ENCODE results near the gene AKAP1. TPM values are rescaled to one million over a fixed set of nuclear protein-coding genes. Genes with fewer than 3 reads are reported as not detected.

Gene AKAP1
- total RNA-seq, 1 experiment from 2014 or later, result 34.9 TPM

DNA sequence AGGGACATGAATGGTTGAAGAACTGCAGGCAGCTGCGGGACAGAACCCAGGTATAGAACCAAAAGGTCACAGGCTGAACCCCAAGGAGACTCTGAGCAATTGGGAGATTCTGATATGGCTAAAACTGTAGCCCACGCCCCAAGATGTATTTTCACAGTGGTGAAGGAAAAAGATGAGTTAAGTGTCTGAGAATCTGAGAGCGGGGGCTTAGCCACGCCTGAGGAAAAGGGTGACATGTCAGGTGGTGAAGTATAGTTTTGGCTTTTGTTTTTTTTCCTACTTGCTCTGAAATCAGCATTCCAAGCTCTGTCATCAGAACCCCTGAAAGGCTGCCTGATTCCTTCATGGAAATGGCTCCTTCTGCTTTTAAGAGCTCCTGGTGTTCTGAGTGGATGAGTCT, 73.3 kb downstream of the AKAP1 start:
- ChIA-PET CTCF (no interaction called here), POLR2A (ENCODE audit: unreplicated experiment) (interaction anchor here (0.7 kb wide), 1 partner anchor 690 kb away, joined by 4 read pairs; no protein-coding TSS in a partner anchor)
- H3K27ac ChIP-seq, result no peak overlapping the region
- BruUV-seq (replicated peaks), result no TSS peak
- H3F3A ChIP-seq (ENCODE audit: insufficient read depth, low read depth), result no peaks in the 10 kb centered on the region
- peaks cover 14% of the 10 kb centered on the region for H3K27me3 ChIP-seq (ENCODE audit: insufficient read depth, low read depth)
- H3K36me3 ChIP-seq (ENCODE audit: low read depth), result no peaks in the 10 kb centered on the region
- intact Hi-C loops (cut with micrococcal nuclease; ENCODE audit: unreplicated experiment), result no loop called here
- no peak overlapping the region for H2AFZ ChIP-seq
- no peak for TF ChIP-seq EZH2 (IDR thresholded peaks at IDR 0.05; ENCODE audit: low read depth)
- TF ChIP-seq, protein P1, sequence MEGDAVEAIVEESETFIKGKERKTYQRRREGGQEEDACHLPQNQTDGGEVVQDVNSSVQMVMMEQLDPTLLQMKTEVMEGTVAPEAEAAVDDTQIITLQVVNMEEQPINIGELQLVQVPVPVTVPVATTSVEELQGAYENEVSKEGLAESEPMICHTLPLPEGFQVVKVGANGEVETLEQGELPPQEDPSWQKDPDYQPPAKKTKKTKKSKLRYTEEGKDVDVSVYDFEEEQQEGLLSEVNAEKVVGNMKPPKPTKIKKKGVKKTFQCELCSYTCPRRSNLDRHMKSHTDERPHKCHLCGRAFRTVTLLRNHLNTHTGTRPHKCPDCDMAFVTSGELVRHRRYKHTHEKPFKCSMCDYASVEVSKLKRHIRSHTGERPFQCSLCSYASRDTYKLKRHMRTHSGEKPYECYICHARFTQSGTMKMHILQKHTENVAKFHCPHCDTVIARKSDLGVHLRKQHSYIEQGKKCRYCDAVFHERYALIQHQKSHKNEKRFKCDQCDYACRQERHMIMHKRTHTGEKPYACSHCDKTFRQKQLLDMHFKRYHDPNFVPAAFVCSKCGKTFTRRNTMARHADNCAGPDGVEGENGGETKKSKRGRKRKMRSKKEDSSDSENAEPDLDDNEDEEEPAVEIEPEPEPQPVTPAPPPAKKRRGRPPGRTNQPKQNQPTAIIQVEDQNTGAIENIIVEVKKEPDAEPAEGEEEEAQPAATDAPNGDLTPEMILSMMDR (conservative IDR thresholded peaks at IDR 0.05), result no peak
- no peak overlapping the region for H3K4me2 ChIP-seq
- H3K4me3 ChIP-seq, result no peak overlapping the region
- H3K9me2 ChIP-seq (ENCODE audit: insufficient read depth), result no peaks in the 10 kb centered on the region
- H3K9me3 ChIP-seq (ENCODE audit: insufficient read depth, low read depth), result no peaks in the 10 kb centered on the region
- no peaks in the 10 kb centered on the region for H3K4me1 ChIP-seq (replicated peaks; ENCODE audit: insufficient read depth)
- H4K20me1 ChIP-seq (ENCODE audit: insufficient read depth), result no peaks in the 10 kb centered on the region
- DNase-seq, result no peak
- no peaks in the 10 kb centered on the region for H3K79me2 ChIP-seq (ENCODE audit: low read depth)

DNA sequence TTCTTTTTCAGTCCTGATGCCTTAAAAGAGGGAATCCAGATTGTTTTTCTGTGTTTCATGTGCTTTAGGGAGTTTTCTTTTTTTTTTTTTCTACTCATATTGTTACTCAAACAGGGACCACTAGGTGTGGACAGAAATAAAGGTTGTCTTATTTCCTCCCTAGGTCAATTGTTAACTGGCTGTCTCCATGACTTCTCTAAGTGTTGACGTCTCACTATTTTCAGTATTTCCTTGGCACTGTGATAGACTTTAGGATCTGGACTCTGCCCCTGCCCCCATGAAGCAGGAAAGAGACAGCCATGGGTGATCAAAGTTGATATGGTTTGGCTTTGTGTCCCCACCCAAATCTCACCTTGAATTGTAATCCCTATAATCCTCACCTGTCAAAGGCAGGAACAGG, 73.7 kb downstream of the AKAP1 start:
- Histone ChIP-seq H3K9me3 (ENCODE audit: insufficient read depth, low read depth) (no peaks in the 10 kb centered on the region), H3K27ac (no peak overlapping the region), H4K20me1 (ENCODE audit: insufficient read depth) (no peaks in the 10 kb centered on the region), H3F3A (ENCODE audit: insufficient read depth, low read depth) (no peaks in the 10 kb centered on the region), H3K4me3 (no peak overlapping the region), H3K27me3 (ENCODE audit: insufficient read depth, low read depth) (peaks cover 9% of the 10 kb centered on the region), H3K79me2 (ENCODE audit: low read depth) (no peaks in the 10 kb centered on the region), H3K4me2 (no peak overlapping the region), H2AFZ (no peak overlapping the region), H3K36me3 (ENCODE audit: low read depth) (no peaks in the 10 kb centered on the region), H3K4me1 (replicated peaks; ENCODE audit: insufficient read depth) (no peaks in the 10 kb centered on the region), H3K9me2 (ENCODE audit: insufficient read depth) (no peaks in the 10 kb centered on the region)
- ChIA-PET POLR2A (ENCODE audit: unreplicated experiment) (interaction anchor here (0.7 kb wide), 1 partner anchor 689 kb away, joined by 4 read pairs; no protein-coding TSS in a partner anchor), CTCF (no interaction called here)
- no TSS peak for BruUV-seq (replicated peaks)
- intact Hi-C loops (cut with micrococcal nuclease; ENCODE audit: unreplicated experiment), result no loop called here
- no peak for DNase-seq
- TF ChIP-seq, protein P1 (conservative IDR thresholded peaks at IDR 0.05), result no peak
- no peak for TF ChIP-seq EZH2 (IDR thresholded peaks at IDR 0.05; ENCODE audit: low read depth)

DNA sequence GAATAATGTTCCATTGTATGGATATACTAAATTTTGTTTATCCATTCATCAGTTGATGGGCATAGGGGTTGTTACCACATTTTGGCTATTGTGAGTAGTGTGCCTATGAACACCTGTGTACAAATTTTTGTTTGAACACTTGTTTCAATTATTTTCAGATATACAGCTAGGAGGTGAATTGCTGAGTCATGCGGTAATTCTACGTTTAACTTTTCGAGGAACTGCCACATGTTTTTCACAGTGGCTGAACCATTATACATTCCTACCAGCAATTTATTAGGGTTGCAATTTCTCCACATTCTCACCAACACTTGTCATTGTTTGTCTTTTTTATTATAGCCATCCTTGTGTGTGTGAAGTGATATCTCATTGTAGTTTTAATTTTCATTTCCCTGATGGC, 75.6 kb downstream of the AKAP1 start:
- TF ChIP-seq, protein P1 (conservative IDR thresholded peaks at IDR 0.05), result no peak
- no peak for TF ChIP-seq EZH2 (IDR thresholded peaks at IDR 0.05; ENCODE audit: low read depth)

More for the DNA sequence above, 75.6 kb downstream of the AKAP1 start:
- H3K79me2 ChIP-seq (ENCODE audit: low read depth), result no peaks in the 10 kb centered on the region
- ChIA-PET POLR2A (ENCODE audit: unreplicated experiment) (no interaction called here), CTCF (no interaction called here)
- H3K9me3 ChIP-seq (ENCODE audit: insufficient read depth, low read depth), result no peaks in the 10 kb centered on the region
- no peaks in the 10 kb centered on the region for H3K36me3 ChIP-seq (ENCODE audit: low read depth)
- no peaks in the 10 kb centered on the region for H3K4me1 ChIP-seq (replicated peaks; ENCODE audit: insufficient read depth)
- H4K20me1 ChIP-seq (ENCODE audit: insufficient read depth), result no peaks in the 10 kb centered on the region
- no peak for DNase-seq
- BruUV-seq (replicated peaks), result no TSS peak
- no peaks in the 10 kb centered on the region for H3F3A ChIP-seq (ENCODE audit: insufficient read depth, low read depth)
- H2AFZ ChIP-seq, result no peak overlapping the region
- no peak overlapping the region for H3K27ac ChIP-seq
- H3K4me3 ChIP-seq, result no peak overlapping the region
- H3K4me2 ChIP-seq, result no peak overlapping the region
- intact Hi-C loops (cut with micrococcal nuclease; ENCODE audit: unreplicated experiment), result no loop called here
- no peaks in the 10 kb centered on the region for H3K27me3 ChIP-seq (ENCODE audit: insufficient read depth, low read depth)
- H3K9me2 ChIP-seq (ENCODE audit: insufficient read depth), result no peaks in the 10 kb centered on the region

Data from PC-9 (cell line).